Fibroblast of pulmonary artery (primary cell): ENCODE measurements around the gene USP6NL.

ENCODE experiments used
- DNase-seq: peaks from one replicate; pipeline ENCODE4 v3.0.0-alpha.2; 2010; ENCODE audit warnings: low read depth
- H3K4me3 ChIP-seq: replicated peaks from 2 replicates; pipeline ENCODE4 v1.5.1; 2011; ENCODE audit warnings: low read depth, mild to moderate bottlenecking, control low read depth, low read length, moderate library complexity
- TF ChIP-seq, protein P1 (sequence below): IDR thresholded peaks from 2 replicates; pipeline ENCODE4 v1.5.1; 2011; ENCODE audit warnings: mild to moderate bottlenecking, control low read depth, low read length, inconsistent platforms; ENCODE audit errors: missing control alignments

USP6NL gene

DNA sequence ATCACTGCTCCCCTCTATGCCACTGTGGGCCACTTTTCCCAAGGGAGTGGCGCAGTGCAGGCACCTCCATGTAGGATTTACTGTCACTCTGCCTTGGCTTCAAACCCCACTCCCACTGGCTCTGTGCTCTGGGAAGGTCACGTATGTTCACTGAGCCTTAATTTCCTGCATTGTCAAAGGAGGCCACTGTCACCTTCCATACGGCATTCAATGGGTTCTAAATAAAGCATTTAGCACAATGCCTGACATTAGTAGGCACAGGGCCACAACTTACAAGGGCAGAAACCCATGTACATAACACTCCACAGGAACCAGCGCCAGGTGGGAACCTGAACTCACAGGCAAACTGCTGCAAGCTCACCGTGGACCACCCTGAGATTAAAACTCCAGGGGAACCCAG lies 196.4 kb downstream of the USP6NL start:
- TF ChIP-seq, protein P1, sequence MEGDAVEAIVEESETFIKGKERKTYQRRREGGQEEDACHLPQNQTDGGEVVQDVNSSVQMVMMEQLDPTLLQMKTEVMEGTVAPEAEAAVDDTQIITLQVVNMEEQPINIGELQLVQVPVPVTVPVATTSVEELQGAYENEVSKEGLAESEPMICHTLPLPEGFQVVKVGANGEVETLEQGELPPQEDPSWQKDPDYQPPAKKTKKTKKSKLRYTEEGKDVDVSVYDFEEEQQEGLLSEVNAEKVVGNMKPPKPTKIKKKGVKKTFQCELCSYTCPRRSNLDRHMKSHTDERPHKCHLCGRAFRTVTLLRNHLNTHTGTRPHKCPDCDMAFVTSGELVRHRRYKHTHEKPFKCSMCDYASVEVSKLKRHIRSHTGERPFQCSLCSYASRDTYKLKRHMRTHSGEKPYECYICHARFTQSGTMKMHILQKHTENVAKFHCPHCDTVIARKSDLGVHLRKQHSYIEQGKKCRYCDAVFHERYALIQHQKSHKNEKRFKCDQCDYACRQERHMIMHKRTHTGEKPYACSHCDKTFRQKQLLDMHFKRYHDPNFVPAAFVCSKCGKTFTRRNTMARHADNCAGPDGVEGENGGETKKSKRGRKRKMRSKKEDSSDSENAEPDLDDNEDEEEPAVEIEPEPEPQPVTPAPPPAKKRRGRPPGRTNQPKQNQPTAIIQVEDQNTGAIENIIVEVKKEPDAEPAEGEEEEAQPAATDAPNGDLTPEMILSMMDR = no peak
- H3K4me3 ChIP-seq = no peak overlapping the region
- DNase-seq = no peak

DNA sequence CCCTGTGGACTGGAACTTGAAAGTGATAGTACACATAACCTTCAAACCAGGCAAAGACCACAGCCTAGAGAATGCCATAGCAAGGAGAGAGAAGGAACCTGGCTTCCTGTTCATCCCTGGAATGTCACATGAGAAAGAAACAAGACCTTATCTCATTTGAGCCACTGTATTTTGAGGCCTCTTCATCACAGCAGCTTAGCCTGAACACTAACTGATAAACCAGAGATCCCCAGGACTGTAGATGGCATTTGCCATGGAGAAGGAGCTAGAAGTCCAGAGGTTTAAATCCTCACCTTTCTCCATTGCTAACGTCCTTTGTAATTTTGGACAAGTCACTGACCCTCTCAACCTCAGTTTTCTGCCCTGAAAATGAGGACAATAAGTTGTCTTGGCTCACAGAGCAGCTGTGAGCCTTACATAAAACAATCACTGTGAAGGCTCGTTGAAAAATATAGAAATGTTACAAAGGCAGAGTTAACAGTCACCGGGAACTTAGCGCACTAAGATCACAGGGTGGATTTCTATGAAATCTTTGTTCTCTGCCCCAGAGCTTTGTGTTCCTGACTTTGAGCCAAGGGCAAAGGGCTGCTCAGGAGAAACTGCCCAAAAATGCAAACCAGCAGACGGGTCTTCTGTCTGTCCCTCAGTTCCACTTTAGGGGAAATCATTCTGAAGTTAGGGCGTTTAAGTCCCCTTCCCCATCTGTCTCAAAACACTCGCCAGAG lies 197.0 kb downstream of the USP6NL start:
- no peak for DNase-seq

DNA sequence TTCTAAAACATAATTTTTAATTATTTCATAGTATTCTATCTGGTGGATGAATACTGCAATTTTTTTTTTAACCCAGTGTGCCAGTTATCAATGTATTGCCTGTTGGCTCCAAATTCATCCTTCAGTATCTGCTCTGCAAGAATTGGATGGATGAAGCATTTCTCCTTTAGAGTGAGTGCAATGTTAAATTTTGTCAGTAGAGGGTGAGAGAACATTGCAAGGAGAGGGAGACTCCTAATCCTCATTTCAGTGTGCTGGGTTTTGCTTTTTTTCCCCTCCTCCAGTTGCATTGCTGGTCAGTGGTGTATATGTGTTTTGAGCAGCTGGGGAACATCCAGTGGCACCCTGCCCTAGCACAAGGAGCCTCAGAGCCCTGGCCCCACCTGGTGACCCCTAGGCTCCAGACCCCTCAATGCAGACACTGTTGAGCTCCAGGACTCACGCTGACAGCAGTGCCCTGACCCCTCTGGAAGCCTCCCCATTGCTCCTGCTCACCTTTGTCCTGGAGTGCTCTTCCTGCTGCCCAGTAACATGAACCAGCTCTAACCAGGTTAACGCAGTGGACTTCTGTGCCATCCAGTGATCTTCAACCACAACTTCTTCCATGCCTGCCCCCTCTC lies 199.4 kb downstream of the USP6NL start:
- DNase-seq = no peak
- TF ChIP-seq, protein P1 = no peak
- no peak overlapping the region for H3K4me3 ChIP-seq

More for the DNA sequence above, 197.0 kb downstream of the USP6NL start:
- TF ChIP-seq, protein P1 = no peak
- H3K4me3 ChIP-seq = no peak overlapping the region

DNA sequence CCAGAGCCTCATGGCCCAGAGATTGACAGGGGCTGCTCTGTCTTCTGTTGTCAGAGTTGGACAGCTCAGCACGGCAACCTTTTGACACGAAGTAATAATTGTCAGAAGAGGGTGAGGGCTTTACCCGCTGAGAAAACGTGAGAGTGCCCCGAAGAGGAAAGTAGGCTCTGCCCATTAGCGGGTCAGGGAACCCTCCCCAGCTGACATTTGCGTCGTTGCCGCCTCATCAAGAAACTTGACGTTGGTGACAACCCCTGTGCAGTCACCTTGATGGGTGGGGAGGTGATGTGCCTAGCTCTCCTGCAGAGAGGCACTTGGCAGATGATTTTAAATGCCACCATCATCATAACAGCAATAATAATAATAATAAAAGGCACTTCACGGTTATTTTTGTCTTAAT lies 202.1 kb downstream of the USP6NL start:
- H3K4me3 ChIP-seq = no peak overlapping the region
- TF ChIP-seq, protein P1 = no peak
- DNase-seq = no peak

DNA sequence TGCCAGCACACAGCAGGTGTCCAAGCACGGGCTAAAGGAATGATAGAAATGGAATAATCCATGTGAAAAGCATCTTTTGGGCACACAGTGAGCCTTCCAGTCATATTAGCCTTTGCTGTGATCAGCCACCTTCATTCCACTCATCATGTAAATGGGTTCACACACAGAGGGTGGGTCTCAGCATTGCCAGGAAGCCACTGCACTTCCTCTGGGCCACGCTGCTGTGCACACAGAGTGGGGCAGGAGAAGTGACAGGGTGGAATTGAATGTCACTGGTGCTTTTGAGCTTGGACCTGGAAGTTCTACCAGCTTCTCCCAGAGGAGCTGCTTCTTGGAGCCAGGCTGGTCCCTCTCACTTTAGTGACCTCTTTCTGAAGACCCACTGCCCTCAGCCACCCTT lies 203.5 kb downstream of the USP6NL start:
- no peak for DNase-seq
- TF ChIP-seq, protein P1 = no peak
- H3K4me3 ChIP-seq = no peak overlapping the region

DNA sequence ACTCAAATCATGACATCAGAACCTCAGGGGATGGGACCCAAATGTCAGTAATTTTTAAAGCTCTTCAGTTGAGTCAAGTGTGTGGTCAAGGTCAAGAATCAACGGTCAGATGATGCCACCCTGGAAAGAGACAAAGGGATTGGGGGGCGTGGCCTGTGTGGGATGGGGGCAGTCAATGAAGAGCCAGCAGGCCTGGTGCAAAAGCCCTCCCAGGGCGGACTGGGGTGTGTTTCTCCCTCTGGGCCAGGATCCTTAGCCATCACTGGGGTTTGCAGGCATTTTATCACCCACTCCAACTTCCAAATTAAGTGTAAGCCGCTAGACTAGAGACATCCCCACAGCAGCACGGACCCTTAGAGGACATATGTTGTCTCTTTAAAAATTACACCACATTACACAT lies 204.7 kb downstream of the USP6NL start:
- no peak for DNase-seq
- TF ChIP-seq, protein P1 = no peak
- no peak overlapping the region for H3K4me3 ChIP-seq
